GM12891 (cell line): ENCODE measurements around the gene PDPK1.
"Not testable (repeated sequence)": the region's sequence is repeated elsewhere in the genome, so short reads cannot be mapped to it uniquely, and the experiment has no call there.

Source experiments
- PAX5 ChIP-seq: IDR thresholded peaks from 2 replicates; pipeline ENCODE4 v1.6.1; 2011; ENCODE audit warnings: low read length, moderate library complexity, mild to moderate bottlenecking; ENCODE audit not compliant: insufficient read depth, severe bottlenecking
- POLR2A ChIP-seq: IDR thresholded peaks from 2 replicates; pipeline ENCODE4 v1.6.1; 2011; ENCODE audit warnings: low read depth, low read length, control low read depth
- POLR2AphosphoS5 ChIP-seq: IDR thresholded peaks from 2 replicates; pipeline ENCODE4 v1.6.1; 2011; ENCODE audit warnings: low read depth, low read length, control low read depth
- SPI1 ChIP-seq: IDR thresholded peaks from 2 replicates; pipeline ENCODE4 v1.6.1; 2011; ENCODE audit warnings: low read depth, low read length, control low read depth
- TAF1 ChIP-seq: IDR thresholded peaks from 2 replicates; pipeline ENCODE4 v1.6.1; 2011; ENCODE audit warnings: low read depth, low read length, control low read depth

GRCh38 chr16:2618964-2619363, 81.1 kb downstream of the PDPK1 start:
- TF ChIP-seq POLR2AphosphoS5, TAF1, POLR2A, SPI1, PAX5: not testable (repeated sequence)
